Measurements from ENCODE around the gene ABCF1. TPM values are rescaled to one million over a fixed set of nuclear protein-coding genes. Genes with fewer than 3 reads are reported as not detected.

Gene ABCF1
- total and polyA plus RNA-seq, 2 of the 8 experiments (the other 6 are each of a cell fraction or from before 2014, with no cell fraction given), result 48.8 to 123 TPM

- no peak for TF ChIP-seq SRF (IDR thresholded peaks at IDR 0.05; ENCODE audit: low read depth, low read length)
- no peak for TF ChIP-seq POU5F1 (IDR thresholded peaks at IDR 0.05; ENCODE audit: low read depth, low read length)
- TF ChIP-seq, protein P1, sequence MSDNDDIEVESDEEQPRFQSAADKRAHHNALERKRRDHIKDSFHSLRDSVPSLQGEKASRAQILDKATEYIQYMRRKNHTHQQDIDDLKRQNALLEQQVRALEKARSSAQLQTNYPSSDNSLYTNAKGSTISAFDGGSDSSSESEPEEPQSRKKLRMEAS (IDR thresholded peaks at IDR 0.05), result peak; percentile 95
- no peak for TF ChIP-seq KDM1A (IDR thresholded peaks at IDR 0.05; ENCODE audit: borderline replicate concordance, low read length)
- peak in 1 of 2 experiments; percentile 94; a peak in 2 of 3 replicates for TF ChIP-seq POLR2A (IDR thresholded peaks at IDR 0.05; ENCODE audit: control extremely low read depth in 1 of 2, low read depth in 2 of 2, low read length in 2 of 2)
- no peak for TF ChIP-seq CHD7 (IDR thresholded peaks at IDR 0.05; ENCODE audit: insufficient replicate concordance, low read length)
- peak; percentile 80 for TF ChIP-seq TBP (IDR thresholded peaks at IDR 0.05; ENCODE audit: low read depth, low read length)
- no peak for TF ChIP-seq FOSL1 (IDR thresholded peaks at IDR 0.05; ENCODE audit: insufficient read depth, low read depth, low read length)
- TF ChIP-seq, protein P2, sequence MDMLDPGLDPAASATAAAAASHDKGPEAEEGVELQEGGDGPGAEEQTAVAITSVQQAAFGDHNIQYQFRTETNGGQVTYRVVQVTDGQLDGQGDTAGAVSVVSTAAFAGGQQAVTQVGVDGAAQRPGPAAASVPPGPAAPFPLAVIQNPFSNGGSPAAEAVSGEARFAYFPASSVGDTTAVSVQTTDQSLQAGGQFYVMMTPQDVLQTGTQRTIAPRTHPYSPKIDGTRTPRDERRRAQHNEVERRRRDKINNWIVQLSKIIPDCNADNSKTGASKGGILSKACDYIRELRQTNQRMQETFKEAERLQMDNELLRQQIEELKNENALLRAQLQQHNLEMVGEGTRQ (IDR thresholded peaks at IDR 0.05; ENCODE audit: low read length), result peak; percentile 54
- no peak for TF ChIP-seq CBX8 (IDR thresholded peaks at IDR 0.05; ENCODE audit: borderline replicate concordance, low read depth, low read length)
These were observed at the start of gene ABCF1 (continued) for GRCh38 chr6:30571075-30571761.
